A549 (cell line): ENCODE data around the gene PAM16. TPM values are rescaled to one million over a fixed set of nuclear protein-coding genes. Genes with fewer than 3 reads are reported as not detected.

Experiments
- ATAC-seq, 2 experiments: fragments of 200-7000 bp in 1 of 2; fragments of >200 bp in 1 of 2; cut with Nextera tagmentation in 1 of 2; cut with Tn5 transposase in 1 of 2; 3 replicates each; pipeline versions ENCODE4 v1.8.0 to v1.9.1; 2018 to 2020; ENCODE audit warnings: mild to moderate bottlenecking in 1 of 2, moderate library complexity in 1 of 2
- CTCF ChIA-PET: fragments of 300-600 bp; sonication (Branson Sonifier 250); formaldehyde crosslinking; extraction: SDS; loops from one replicate; lab custom pipeline; 2021; ENCODE audit warnings: antibody characterized with exemption, inconsistent platforms; lab: Yijun Ruan, JAX
- POLR2A ChIA-PET: fragments of 350-600 bp; formaldehyde crosslinking; extraction: SDS; loops from one replicate; lab custom pipeline; 2021; ENCODE audit warnings: antibody characterized with exemption, inconsistent platforms; lab: Yijun Ruan, JAX
- DNase-seq, 2 experiments: peaks; one replicate each; pipeline versions ENCODE4 v3.0.0 to v3.0.0-alpha.2; 2011 to 2016; ENCODE audit warnings: low read depth in 1 of 2, low spot score in 1 of 2
- FAIRE-seq: peaks from 2 replicates; lab custom pipeline; 2011; peaks lifted over from hg19 to GRCh38; lab: Jason Lieb, UNC
- H3K27ac ChIP-seq, 2 experiments: fragments of >200 bp; sonication (Bioruptor Twin); formaldehyde crosslinking; 3 replicates each; pipeline ENCODE4 v1.5.1; 2016 to 2017
- H3K4me1 ChIP-seq: fragments of >200 bp; sonication (Bioruptor Twin); formaldehyde crosslinking; 3 replicates; pipeline ENCODE4 v1.6.1; 2016
- H3K4me2 ChIP-seq: fragments of >200 bp; sonication (Bioruptor Twin); formaldehyde crosslinking; 3 replicates; pipeline ENCODE4 v1.6.1; 2016
- H3K4me3 ChIP-seq: fragments of >200 bp; sonication (Bioruptor Twin); formaldehyde crosslinking; 3 replicates; pipeline ENCODE4 v1.5.1; 2016
- H3K9me3 ChIP-seq: fragments of >200 bp; sonication (Bioruptor Twin); formaldehyde crosslinking; 3 replicates; pipeline ENCODE4 v1.6.1; 2016
- E2F6 ChIP-seq: IDR thresholded peaks from 2 replicates; pipeline ENCODE4 v1.6.1; 2012; ENCODE audit warnings: low read depth, borderline replicate concordance
- EHMT2 ChIP-seq: fragments of 200-600 bp; sonication (generic); IDR thresholded peaks from 2 replicates; pipeline ENCODE4 v1.6.1; 2016; ENCODE audit warnings: antibody characterized with exemption, low read depth, mild to moderate bottlenecking, moderate library complexity
- EP300 ChIP-seq, 2 experiments: fragments of >200 bp; sonication (Bioruptor Twin); formaldehyde crosslinking; IDR thresholded peaks; 2 replicates in 1 of 2; 3 replicates in 1 of 2; pipeline ENCODE4 v1.6.1; 2016 to 2017
- ESRRA ChIP-seq: fragments of 150-350 bp; IDR thresholded peaks from 2 replicates; pipeline ENCODE4 v1.6.1; 2014; ENCODE audit warnings: mild to moderate bottlenecking, low read length, borderline replicate concordance
- FOXS1 ChIP-seq: fragments of 250-450 bp; sonication (Bioruptor Pico); IDR thresholded peaks from 2 replicates; pipeline ENCODE4 v1.5.0; 2020; ENCODE audit warnings: mild to moderate bottlenecking, moderate library complexity
- HOXA7 ChIP-seq: fragments of 250-450 bp; sonication (Bioruptor Pico); IDR thresholded peaks from 2 replicates; pipeline ENCODE4 v1.5.0; 2020; ENCODE audit warnings: mild to moderate bottlenecking, moderate library complexity
- HOXB13 ChIP-seq: fragments of 250-450 bp; sonication (Bioruptor Pico); IDR thresholded peaks from 2 replicates; pipeline ENCODE4 v1.5.0; 2020; ENCODE audit warnings: low read depth, mild to moderate bottlenecking, moderate library complexity
- HOXB5 ChIP-seq: fragments of 250-450 bp; sonication (Bioruptor Pico); IDR thresholded peaks from 2 replicates; pipeline ENCODE4 v1.5.0; 2020; ENCODE audit warnings: mild to moderate bottlenecking, moderate library complexity
- JUN ChIP-seq, 2 experiments: fragments of >200 bp; sonication (Bioruptor Twin); formaldehyde crosslinking; IDR thresholded peaks; 2 replicates in 1 of 2; 3 replicates in 1 of 2; pipeline ENCODE4 v1.6.1; 2016 to 2017
- KDM1A ChIP-seq: fragments of 200-600 bp; sonication (generic); IDR thresholded peaks from 2 replicates; pipeline ENCODE4 v1.6.1; 2016; ENCODE audit warnings: low read depth, mild to moderate bottlenecking
- KDM5A ChIP-seq: fragments of 200-600 bp; sonication (generic); IDR thresholded peaks from 2 replicates; pipeline ENCODE4 v1.6.1; 2016; ENCODE audit warnings: antibody characterized with exemption, mild to moderate bottlenecking
- NR3C1 ChIP-seq: fragments of >200 bp; sonication (Bioruptor Twin); formaldehyde crosslinking; IDR thresholded peaks from 3 replicates; pipeline ENCODE4 v1.6.1; 2017
- POLR2A ChIP-seq: IDR thresholded peaks from 2 replicates; pipeline ENCODE4 v1.6.1; 2012; ENCODE audit warnings: mild to moderate bottlenecking, low read length
- POLR2AphosphoS2 ChIP-seq: conservative IDR thresholded peaks from 2 replicates; pipeline ENCODE4 v1.6.1; 2012; ENCODE audit warnings: low read length, improper control_type of control experiment, inconsistent platforms
- RAD21 ChIP-seq, 2 experiments: fragments of >200 bp in 1 of 2; sonication (Bioruptor Twin) in 1 of 2; formaldehyde crosslinking in 1 of 2; IDR thresholded peaks in 1 of 2; conservative IDR thresholded peaks in 1 of 2; 2 replicates in 1 of 2; 3 replicates in 1 of 2; pipeline ENCODE4 v1.6.1; 2012 to 2018; ENCODE audit warnings: inconsistent platforms in 1 of 2
- RARB ChIP-seq: fragments of 250-450 bp; sonication (Bioruptor Pico); IDR thresholded peaks from 2 replicates; pipeline ENCODE4 v1.8.0; 2021; ENCODE audit warnings: mild to moderate bottlenecking, moderate library complexity
- RFX5 ChIP-seq: fragments of 450-650 bp; IDR thresholded peaks from 2 replicates; pipeline ENCODE4 v1.7.1; 2014; ENCODE audit warnings: antibody characterized with exemption, mild to moderate bottlenecking, moderate library complexity
- RNF2 ChIP-seq: fragments of 200-600 bp; sonication (generic); IDR thresholded peaks from 2 replicates; pipeline ENCODE4 v1.6.1; 2016; ENCODE audit warnings: low read depth, mild to moderate bottlenecking, antibody characterized with exemption, moderate library complexity, borderline replicate concordance
- SMC3 ChIP-seq: fragments of >200 bp; sonication (Bioruptor Twin); formaldehyde crosslinking; IDR thresholded peaks from 3 replicates; pipeline ENCODE4 v1.6.1; 2018; ENCODE audit warnings: inconsistent platforms
- SREBF2 ChIP-seq: fragments of 450-650 bp; IDR thresholded peaks from 2 replicates; pipeline ENCODE4 v1.6.1; 2014; ENCODE audit warnings: mild to moderate bottlenecking, moderate library complexity
- ZC3H11A ChIP-seq: fragments of 450-650 bp; IDR thresholded peaks from 2 replicates; pipeline ENCODE4 v1.6.1; 2014; ENCODE audit warnings: antibody characterized with exemption, mild to moderate bottlenecking
- WGBS: methylation state at CpG from one replicate; pipeline ENCODE4 v1.1.6; 2017; ENCODE audit errors: missing lambda C conversion rate; 5-methylcytosine and 5-hydroxymethylcytosine counted together
- polyA plus RNA-seq, 4 experiments: library from polyadenylated mRNA; depleted of rRNA in 3 of 4; stranded (reverse); fragments of >200 nt; fragmentation: RNase III in 1 of 4; extraction: RNeasy Plus Mini Kit Qiagen cat#74134 plus additional on column Dnase treatment in 1 of 4; gene quantifications; 2 replicates in 3 of 4; 3 replicates in 1 of 4; pipeline ENCODE4 v1.2.3, GENCODE V29; 2011 to 2017
- TF ChIP-seq, protein P1 (sequence below): fragments of 200-600 bp; sonication (generic); IDR thresholded peaks from 2 replicates; pipeline ENCODE4 v1.6.1; 2016; ENCODE audit warnings: antibody characterized with exemption, mild to moderate bottlenecking, moderate library complexity
- TF ChIP-seq, protein P2 (sequence below): IDR thresholded peaks from 2 replicates; pipeline ENCODE4 v1.6.1; 2012
- TF ChIP-seq, protein P3 (sequence below): fragments of 450-650 bp; IDR thresholded peaks from 2 replicates; pipeline ENCODE4 v1.6.1; 2014; ENCODE audit warnings: antibody characterized with exemption

The PAM16 gene
- polyA plus RNA-seq, 2 of the 4 experiments (the other 2 are of a cell fraction) = 55.1 to 59.1 TPM

DNA sequence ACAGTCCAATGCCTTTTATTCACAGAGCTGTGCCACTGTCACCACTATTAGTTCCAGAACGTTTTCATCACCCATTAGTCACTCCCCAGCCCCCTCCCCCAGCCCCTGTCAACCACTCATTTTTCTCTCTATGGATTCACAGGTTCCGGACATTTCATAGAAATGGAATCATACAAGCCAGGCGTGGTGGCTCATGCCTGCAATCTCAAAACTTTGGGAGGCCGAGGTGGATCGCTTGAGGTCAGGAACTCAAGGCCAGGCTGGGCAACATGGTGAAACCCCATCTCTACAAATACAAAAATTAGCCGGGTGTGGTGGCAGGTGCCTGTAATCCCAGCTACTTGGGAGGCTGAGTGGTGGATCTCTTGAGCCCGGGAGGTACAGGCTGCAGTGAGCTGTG is 759 bp upstream of the PAM16 start:
- WGBS = 72% methylated on average over 7 of the region's 7 CpGs
- peak in 1 of 2 experiments; percentile 8; a peak in 2 of 6 replicates for ATAC-seq
- ChIA-PET POLR2A (interaction anchor here (0.8 to 1.5 kb wide), 4 partner anchors 13 to 80 kb away, joined by 3 to 5 read pairs (median 4); partner anchors contain the start of genes CORO7 and TFAP4), CTCF (interaction anchor here (0.7 to 12.6 kb wide), 6 partner anchors 38 to 98 kb away, joined by 4 to 231 read pairs (median 6); no protein-coding TSS in a partner anchor)
- Histone ChIP-seq H3K9me3 (no peaks in the 10 kb centered on the region), H3K4me1 (peaks cover 15% of the 10 kb centered on the region), H3K4me3 (no peak overlapping the region), H3K4me2 (peak overlapping the region; percentile 75), H3K27ac (peak overlapping the region in 1 of 2 experiments; percentile 51; a peak in 2 of 6 replicates)
- no peak for FAIRE-seq
- TF ChIP-seq SMC3 (no peak), RNF2 (no peak), POLR2A (no peak), KDM1A (no peak), SREBF2 (no peak)
- TF ChIP-seq, protein P1, sequence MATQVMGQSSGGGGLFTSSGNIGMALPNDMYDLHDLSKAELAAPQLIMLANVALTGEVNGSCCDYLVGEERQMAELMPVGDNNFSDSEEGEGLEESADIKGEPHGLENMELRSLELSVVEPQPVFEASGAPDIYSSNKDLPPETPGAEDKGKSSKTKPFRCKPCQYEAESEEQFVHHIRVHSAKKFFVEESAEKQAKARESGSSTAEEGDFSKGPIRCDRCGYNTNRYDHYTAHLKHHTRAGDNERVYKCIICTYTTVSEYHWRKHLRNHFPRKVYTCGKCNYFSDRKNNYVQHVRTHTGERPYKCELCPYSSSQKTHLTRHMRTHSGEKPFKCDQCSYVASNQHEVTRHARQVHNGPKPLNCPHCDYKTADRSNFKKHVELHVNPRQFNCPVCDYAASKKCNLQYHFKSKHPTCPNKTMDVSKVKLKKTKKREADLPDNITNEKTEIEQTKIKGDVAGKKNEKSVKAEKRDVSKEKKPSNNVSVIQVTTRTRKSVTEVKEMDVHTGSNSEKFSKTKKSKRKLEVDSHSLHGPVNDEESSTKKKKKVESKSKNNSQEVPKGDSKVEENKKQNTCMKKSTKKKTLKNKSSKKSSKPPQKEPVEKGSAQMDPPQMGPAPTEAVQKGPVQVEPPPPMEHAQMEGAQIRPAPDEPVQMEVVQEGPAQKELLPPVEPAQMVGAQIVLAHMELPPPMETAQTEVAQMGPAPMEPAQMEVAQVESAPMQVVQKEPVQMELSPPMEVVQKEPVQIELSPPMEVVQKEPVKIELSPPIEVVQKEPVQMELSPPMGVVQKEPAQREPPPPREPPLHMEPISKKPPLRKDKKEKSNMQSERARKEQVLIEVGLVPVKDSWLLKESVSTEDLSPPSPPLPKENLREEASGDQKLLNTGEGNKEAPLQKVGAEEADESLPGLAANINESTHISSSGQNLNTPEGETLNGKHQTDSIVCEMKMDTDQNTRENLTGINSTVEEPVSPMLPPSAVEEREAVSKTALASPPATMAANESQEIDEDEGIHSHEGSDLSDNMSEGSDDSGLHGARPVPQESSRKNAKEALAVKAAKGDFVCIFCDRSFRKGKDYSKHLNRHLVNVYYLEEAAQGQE = no peak
- no peak for DNase-seq

GRCh38 chr16:4350365-4350786 is 745 bp downstream of the PAM16 start:
- peaks cover 27% of the 10 kb centered on the region for H3K4me1 ChIP-seq
- peak overlapping the region; percentile 64 for H3K4me2 ChIP-seq
- no peaks in the 10 kb centered on the region for H3K9me3 ChIP-seq
- ChIA-PET POLR2A (interaction anchor here (1.0 to 1.5 kb wide), 3 partner anchors 60 to 78 kb away, joined by 3 to 5 read pairs (median 3); partner anchors contain the start of gene TFAP4), CTCF (interaction anchor here (0.9 to 12.6 kb wide), 13 partner anchors 9 to 97 kb away, joined by 3 to 231 read pairs (median 6); no protein-coding TSS in a partner anchor)
- TF ChIP-seq, protein P2, sequence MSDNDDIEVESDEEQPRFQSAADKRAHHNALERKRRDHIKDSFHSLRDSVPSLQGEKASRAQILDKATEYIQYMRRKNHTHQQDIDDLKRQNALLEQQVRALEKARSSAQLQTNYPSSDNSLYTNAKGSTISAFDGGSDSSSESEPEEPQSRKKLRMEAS = no peak
- TF ChIP-seq SMC3 = no peak
- TF ChIP-seq ZC3H11A = no peak
- no peak for TF ChIP-seq EHMT2
- no peak for TF ChIP-seq KDM5A
- TF ChIP-seq RNF2 = no peak
- no peak for TF ChIP-seq HOXA7 (CRISPR knock-in tag)
- TF ChIP-seq EP300 (IDR thresholded peaks at IDR 0.05) = no peak
- TF ChIP-seq, protein P3, sequence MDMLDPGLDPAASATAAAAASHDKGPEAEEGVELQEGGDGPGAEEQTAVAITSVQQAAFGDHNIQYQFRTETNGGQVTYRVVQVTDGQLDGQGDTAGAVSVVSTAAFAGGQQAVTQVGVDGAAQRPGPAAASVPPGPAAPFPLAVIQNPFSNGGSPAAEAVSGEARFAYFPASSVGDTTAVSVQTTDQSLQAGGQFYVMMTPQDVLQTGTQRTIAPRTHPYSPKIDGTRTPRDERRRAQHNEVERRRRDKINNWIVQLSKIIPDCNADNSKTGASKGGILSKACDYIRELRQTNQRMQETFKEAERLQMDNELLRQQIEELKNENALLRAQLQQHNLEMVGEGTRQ = no peak
- 29% methylated on average over 23 of the region's 24 CpGs for WGBS
- FAIRE-seq = no peak
- H3K4me3 ChIP-seq = peak overlapping the region; percentile 90
- no peak for DNase-seq
- no peak for ATAC-seq
- H3K27ac ChIP-seq = peak overlapping the region; percentile 94 to 99

- Histone ChIP-seq H3K27ac (no peak overlapping the region), H3K4me1 (peaks cover 35% of the 10 kb centered on the region), H3K4me3 (no peak overlapping the region), H3K4me2 (peak overlapping the region; percentile 64), H3K9me3 (no peaks in the 10 kb centered on the region)
- CTCF ChIA-PET = interaction anchor here (0.6 to 12.6 kb wide), 14 partner anchors 7 to 95 kb away, joined by 3 to 231 read pairs (median 3); no protein-coding TSS in a partner anchor
- no peak for FAIRE-seq
- no peak for DNase-seq
- TF ChIP-seq NR3C1 = no peak
- no peak for TF ChIP-seq ESRRA
- no peak for TF ChIP-seq HOXB5
- TF ChIP-seq RFX5 = no peak
- no peak for TF ChIP-seq HOXB13 (CRISPR knock-in tag)
- TF ChIP-seq RARB (CRISPR knock-in tag) = no peak
- no peak for TF ChIP-seq KDM1A
- TF ChIP-seq JUN (IDR thresholded peaks at IDR 0.05) = no peak
- TF ChIP-seq ZC3H11A = no peak
- TF ChIP-seq, protein P3 = no peak
- no peak for TF ChIP-seq E2F6
- no peak for TF ChIP-seq POLR2A
- TF ChIP-seq RAD21 (conservative IDR thresholded peaks at IDR 0.05 in 1 of 2, IDR thresholded peaks at IDR 0.05 in 1 of 2) = no peak
- no peak for TF ChIP-seq FOXS1
- no peak for TF ChIP-seq POLR2AphosphoS2
- ATAC-seq = no peak
- POLR2A ChIA-PET = no interaction called here
- 90% methylated on average over 5 of the region's 5 CpGs for WGBS
Observed at GRCh38 chr16:4349332-4349731, 1.8 kb downstream of the PAM16 start.
